WTC11 (cell line): ENCODE results near the gene AKR1D1. TPM values are rescaled to one million over a fixed set of nuclear protein-coding genes. Genes with fewer than 3 reads are reported as not detected.

Source experiments
- ATAC-seq: fragments of 200-7000 bp; cut with Tn5 transposase; 2 replicates; pipeline ENCODE4 v1.10.0; 2021; ENCODE audit warnings: mild to moderate bottlenecking, moderate library complexity
- CTCF ChIA-PET: fragments of 300-600 bp; sonication (Branson Sonifier 250); formaldehyde crosslinking; loops from one replicate; lab custom pipeline; 2021; ENCODE audit warnings: antibody characterized with exemption; lab: Charles Lee
- POLR2A ChIA-PET: fragments of 350-600 bp; sonication (Branson Sonifier 250); formaldehyde crosslinking; loops from one replicate; lab custom pipeline; 2021; ENCODE audit warnings: antibody characterized with exemption; lab: Charles Lee
- DNase-seq: peaks from one replicate; pipeline ENCODE4 v3.0.0; 2021; ENCODE audit warnings: low spot score
- H3K27ac Mint-ChIP-seq: 2 replicates; pipeline ENCODE4 v1.8.0; 2021; ENCODE audit warnings: mixed read lengths
- H3K27me3 Mint-ChIP-seq: 2 replicates; pipeline ENCODE4 v1.8.0; 2021; ENCODE audit warnings: low read depth, mild to moderate bottlenecking, moderate library complexity, mixed read lengths
- H3K36me3 Mint-ChIP-seq: 2 replicates; pipeline ENCODE4 v1.8.0; 2021; ENCODE audit warnings: mixed read lengths
- H3K4me1 Mint-ChIP-seq: 2 replicates; pipeline ENCODE4 v1.8.0; 2022; ENCODE audit warnings: mixed read lengths
- H3K4me3 Mint-ChIP-seq: 2 replicates; pipeline ENCODE4 v1.8.0; 2021; ENCODE audit warnings: mild to moderate bottlenecking, moderate library complexity, mixed read lengths
- H3K9me3 Mint-ChIP-seq: 2 replicates; pipeline ENCODE4 v1.8.0; 2021; ENCODE audit warnings: mixed read lengths
- SOX15 ChIP-seq: fragments of 250-450 bp; sonication (Bioruptor Pico); IDR thresholded peaks from 2 replicates; pipeline ENCODE4 v1.9.0; 2021; ENCODE audit warnings: mild to moderate bottlenecking
- SP1 ChIP-seq: sonication (generic); formaldehyde crosslinking; conservative IDR thresholded peaks from 2 replicates; pipeline ENCODE4 v1.8.1; 2022; ENCODE audit warnings: missing genetic modification reagents
- TP53 ChIP-seq: sonication (generic); formaldehyde crosslinking; IDR thresholded peaks from 2 replicates; pipeline ENCODE4 v1.8.1; 2023; ENCODE audit warnings: mild to moderate bottlenecking, missing genetic modification reagents
- ZNF263 ChIP-seq: sonication (generic); formaldehyde crosslinking; IDR thresholded peaks from 2 replicates; pipeline ENCODE4 v1.8.1; 2022; ENCODE audit warnings: low read depth, mild to moderate bottlenecking, moderate library complexity, missing genetic modification reagents
- total RNA-seq: library from RNA; stranded (reverse); gene quantifications from 3 replicates; pipeline ENCODE4 v1.2.3, GENCODE V29; 2021

The AKR1D1 gene
- total RNA-seq, 1 experiment from 2014 or later = 0.24 TPM

DNA sequence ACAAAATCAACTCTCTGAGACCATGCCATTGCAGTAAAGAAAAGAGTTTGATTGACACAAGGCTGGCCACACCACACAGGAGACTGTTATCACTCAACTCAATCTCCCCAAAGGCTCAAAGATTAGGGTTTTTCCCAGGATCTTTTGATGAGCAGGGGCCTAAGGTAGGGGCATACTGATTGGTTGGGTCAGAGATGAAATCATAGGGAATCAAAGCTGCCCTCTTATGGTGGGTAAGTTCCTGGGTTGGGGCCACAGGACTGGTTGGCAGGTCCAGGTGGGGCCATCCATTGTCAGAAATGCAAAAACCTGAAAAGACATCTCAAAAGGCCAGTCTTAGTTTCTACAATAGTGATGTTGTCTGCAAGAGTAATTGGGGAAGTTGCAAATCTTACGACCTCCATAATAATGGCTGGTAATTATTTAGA lies 91.6 kb downstream of the AKR1D1 start:
- Mint-ChIP-seq H3K4me1 (peaks cover 61% of the 10 kb centered on the region), H3K9me3 (peaks cover 16% of the 10 kb centered on the region)
- no peak for DNase-seq
- POLR2A ChIA-PET = interaction anchor here (0.6 kb wide), 1 partner anchor 109 kb away, joined by 4 read pairs; no protein-coding TSS in a partner anchor
- CTCF ChIA-PET = interaction anchor here (1.0 kb wide), 1 partner anchor 571 kb away, joined by 3 read pairs; no protein-coding TSS in a partner anchor
- TF ChIP-seq SP1 (0 out of 2 replicates have a peak, but pooled peaks have one; percentile 5), SOX15 (CRISPR knock-in tag) (no peak), ZNF263 (CRISPR knock-in tag) (no peak), TP53 (CRISPR knock-in tag) (0 out of 2 replicates have a peak, but pooled peaks have one; percentile 38)
- TF ChIP-seq, all 79 proteins: peak for 2
- Mint-ChIP-seq H3K27me3 (peaks cover 11% of the 10 kb centered on the region), H3K27ac (peak overlapping the region; percentile 99), H3K4me3 (0 out of 2 replicates have a peak overlapping the region, but pooled peaks have one; percentile 16), H3K36me3 (peaks cover 27% of the 10 kb centered on the region)
- peak; percentile 5 for ATAC-seq

Other genes starting within 250 kb of the AKR1D1 start
- 0.30 to 0.79 TPM (median 0.46 TPM) in 3 replicates for gene DGKI, start 229.5 kb upstream of the AKR1D1 start, total RNA-seq
- gene CREB3L2, start 74.4 kb upstream of the AKR1D1 start, total RNA-seq = 48.1 to 60.6 TPM (median 52.1 TPM) in 3 replicates